Measurements from ENCODE around the gene KRT71.
"Not testable (repeated sequence)": the region's sequence is repeated elsewhere in the genome, so short reads cannot be mapped to it uniquely, and the experiment has no call there.

The KRT71 gene

GRCh38 chr12:52552681-52553195 lies at the start of gene KRT71:
TSS of gene KRT71 (minus strand) at chr12:52553145. CDS start at chr12:52553077, 68 bp downstream.
- DNase-seq = no peak

- DNase-seq = no peak
Observed at GRCh38 chr12:52602552-52602951, 49.6 kb upstream of the KRT71 start.

- DNase-seq = no peak
Observed at GRCh38 chr12:52601671-52602070, 48.7 kb upstream of the KRT71 start.

- DNase-seq = no peak
Observed at GRCh38 chr12:52600941-52601481, 48.1 kb upstream of the KRT71 start, which contains the start of gene KRT72. TSS of gene KRT72 (minus strand) at chr12:52601463. CDS start at chr12:52601452, 11 bp downstream.

- no peak for DNase-seq
Observed at GRCh38 chr12:52600475-52600874, 47.5 kb upstream of the KRT71 start.

- no peak for DNase-seq
Observed at GRCh38 chr12:52600071-52600470, 47.1 kb upstream of the KRT71 start.

- DNase-seq = no peak
Observed at GRCh38 chr12:52598966-52599365, 46.0 kb upstream of the KRT71 start.

- DNase-seq = not testable (repeated sequence)
Observed at GRCh38 chr12:52594237-52594636, 41.3 kb upstream of the KRT71 start.

GRCh38 chr12:52591521-52591920 lies 38.6 kb upstream of the KRT71 start:
- DNase-seq = no peak

- DNase-seq = no peak
Observed at GRCh38 chr12:52590021-52590420, 37.1 kb upstream of the KRT71 start.

- no peak for DNase-seq
Observed at GRCh38 chr12:52587563-52587962, 34.6 kb upstream of the KRT71 start.

- no peak for DNase-seq
Observed at GRCh38 chr12:52585946-52586345, 33.0 kb upstream of the KRT71 start.

GRCh38 chr12:52585066-52585465 lies 32.1 kb upstream of the KRT71 start:
- no peak for DNase-seq

- DNase-seq = no peak
Observed at GRCh38 chr12:52584156-52584682, 31.3 kb upstream of the KRT71 start.

- peak; percentile 51 for DNase-seq
Observed at GRCh38 chr12:52582971-52583456, 30.1 kb upstream of the KRT71 start.

- DNase-seq = no peak
Observed at GRCh38 chr12:52582486-52582885, 29.5 kb upstream of the KRT71 start.

- peak; percentile 11 for DNase-seq
Observed at GRCh38 chr12:52581481-52581880, 28.5 kb upstream of the KRT71 start.

GRCh38 chr12:52581066-52581465 lies 28.1 kb upstream of the KRT71 start:
- no peak for DNase-seq

- DNase-seq = no peak
Observed at GRCh38 chr12:52580496-52580895, 27.6 kb upstream of the KRT71 start.

GRCh38 chr12:52579468-52580465 lies 26.8 kb upstream of the KRT71 start:
- DNase-seq = no peak

GRCh38 chr12:52578469-52578868 lies 25.5 kb upstream of the KRT71 start:
- no peak for DNase-seq

GRCh38 chr12:52577316-52577715 lies 24.4 kb upstream of the KRT71 start:
- DNase-seq = no peak

- DNase-seq = no peak
Observed at GRCh38 chr12:52575948-52576347, 23.0 kb upstream of the KRT71 start.

Data from NCI-H1092 treated with DMSO at 0.1 percent for 48 hours (cell line).